Natural killer cell (primary cell): ENCODE measurements around the gene PHOX2B. TPM values are rescaled to one million over a fixed set of nuclear protein-coding genes. Genes with fewer than 3 reads are reported as not detected.

Experiments
- ATAC-seq, 3 donors: fragments of 150-1000 bp in 2 of 3; fragments of 200-7000 bp in 1 of 3; cut with Tn5 transposase; 1 replicate in 1 of 3; 2 replicates in 2 of 3; pipeline ENCODE4 v1.10.0; 2021; ENCODE audit warnings: mild to moderate bottlenecking in 2 of 3, moderate library complexity in 2 of 3
- DNase-seq, 2 donors: peaks; one replicate each; pipeline versions ENCODE4 v3.0.0 to v3.0.0-alpha.2; 2013 to 2021; ENCODE audit warnings: mixed read lengths in 1 of 2
- H3K27ac ChIP-seq: one replicate; pipeline ENCODE4 v1.5.1; 2013; ENCODE audit warnings: mild to moderate bottlenecking, low read length
- H3K27me3 ChIP-seq: one replicate; pipeline ENCODE4 v1.6.1; 2013; ENCODE audit warnings: low read length; ENCODE audit not compliant: control insufficient read depth, insufficient read depth
- H3K36me3 ChIP-seq: one replicate; pipeline ENCODE4 v1.6.1; 2013; ENCODE audit warnings: low read length; ENCODE audit not compliant: control insufficient read depth, insufficient read depth
- H3K4me1 ChIP-seq: one replicate; pipeline ENCODE4 v1.6.1; 2013; ENCODE audit warnings: low read length; ENCODE audit not compliant: control insufficient read depth, insufficient read depth
- H3K4me3 ChIP-seq: one replicate; pipeline ENCODE4 v1.5.1; 2013; ENCODE audit warnings: low read length
- H3K9me3 ChIP-seq: one replicate; pipeline ENCODE4 v1.6.1; 2013; ENCODE audit warnings: low read length; ENCODE audit not compliant: control insufficient read depth, insufficient read depth
- H3K27ac Mint-ChIP-seq, 2 donors: one replicate each; pipeline ENCODE4 v1.8.0; 2022; ENCODE audit warnings: mild to moderate bottlenecking in 2 of 2, mixed read lengths in 2 of 2, moderate library complexity in 1 of 2
- H3K27me3 Mint-ChIP-seq, 2 donors: one replicate each; pipeline ENCODE4 v1.8.0; 2022; ENCODE audit warnings: low read depth in 2 of 2, mixed read lengths in 2 of 2
- H3K36me3 Mint-ChIP-seq: one replicate; pipeline ENCODE4 v1.8.0; 2022; ENCODE audit warnings: mixed read lengths
- H3K4me1 Mint-ChIP-seq, 2 donors: one replicate each; pipeline ENCODE4 v1.8.0; 2022; ENCODE audit warnings: mixed read lengths in 2 of 2
- H3K4me3 Mint-ChIP-seq: one replicate; pipeline ENCODE4 v1.8.0; 2022; ENCODE audit warnings: mild to moderate bottlenecking, moderate library complexity, mixed read lengths
- H3K9me3 Mint-ChIP-seq, 2 donors: one replicate each; pipeline ENCODE4 v1.8.0; 2022; ENCODE audit warnings: mixed read lengths in 2 of 2
- CTCF ChIP-seq: fragments of 200-600 bp; IDR thresholded peaks from one replicate; pipeline ENCODE4 v1.8.0; 2022; ENCODE audit warnings: antibody characterized with exemption
- WGBS: methylation state at CpG from one replicate; pipeline ENCODE4 v1.1.7; 2013; ENCODE audit warnings: missing lambda C conversion rate; ENCODE audit not compliant: insufficient coverage; 5-methylcytosine and 5-hydroxymethylcytosine counted together
- intact Hi-C: fragments of 100-400 bp; cut with micrococcal nuclease; formaldehyde crosslinking; loops from one replicate; pipeline ENCODE4 v1.14.2; 2022
- total RNA-seq, 4 donors: library from RNA; stranded (reverse); fragments of 120-200 nt in 1 of 4; gene quantifications; one replicate each; pipeline versions ENCODE4 v1.2.3 to v1.2.4, GENCODE V29; 2013 to 2022

Gene PHOX2B
- total RNA-seq, 3 donors from 2014 or later (not counting 1 experiment from before 2014, with no cell fraction given) = not detected

GRCh38 chr4:41734371-41734770 is 14.2 kb downstream of the PHOX2B start:
- H3K27ac ChIP-seq = no peak overlapping the region
- H3K4me3 ChIP-seq = no peak overlapping the region
- DNase-seq = no peak
- Mint-ChIP-seq H3K27ac (no peak overlapping the region), H3K4me1 (no peaks in the 10 kb centered on the region), H3K9me3 (peaks cover 0 to 2% of the 10 kb centered on the region in 2 donors), H3K27me3 (peaks cover 0 to 4% of the 10 kb centered on the region in 2 donors), H3K36me3 (no peaks in the 10 kb centered on the region), H3K4me3 (no peak overlapping the region)
- WGBS = 83% methylated on average over 2 of the region's 3 CpGs
- no peaks in the 10 kb centered on the region for H3K9me3 ChIP-seq
- H3K36me3 ChIP-seq = no peaks in the 10 kb centered on the region
- no peaks in the 10 kb centered on the region for H3K27me3 ChIP-seq
- no peak for TF ChIP-seq CTCF
- ATAC-seq = no peak
- H3K4me1 ChIP-seq = no peaks in the 10 kb centered on the region
- intact Hi-C loops = no loop called here

- DNase-seq (no peak), ATAC-seq (no peak)
- Mint-ChIP-seq H3K4me3 (no peak overlapping the region), H3K27me3 (peaks cover 0 to 4% of the 10 kb centered on the region in 2 donors), H3K4me1 (no peaks in the 10 kb centered on the region), H3K27ac (no peak overlapping the region), H3K36me3 (no peaks in the 10 kb centered on the region), H3K9me3 (peaks cover 4% of the 10 kb centered on the region in 2 donors)
- no peak for TF ChIP-seq CTCF
- Histone ChIP-seq H3K4me3 (no peak overlapping the region), H3K4me1 (no peaks in the 10 kb centered on the region), H3K27ac (no peak overlapping the region), H3K36me3 (no peaks in the 10 kb centered on the region), H3K27me3 (no peaks in the 10 kb centered on the region), H3K9me3 (no peaks in the 10 kb centered on the region)
- 45% methylated on average over 12 of the region's 12 CpGs for WGBS
- intact Hi-C loops = no loop called here
These were observed 16.9 kb downstream of the PHOX2B start for GRCh38 chr4:41731569-41732126.

GRCh38 chr4:41728573-41728913 is 20.0 kb downstream of the PHOX2B start:
- Mint-ChIP-seq H3K9me3 (peaks cover 4 to 9% of the 10 kb centered on the region in 2 donors), H3K4me1 (no peaks in the 10 kb centered on the region), H3K36me3 (peaks cover 7% of the 10 kb centered on the region), H3K4me3 (no peak overlapping the region), H3K27ac (no peak overlapping the region), H3K27me3 (no peaks in the 10 kb centered on the region)
- H3K36me3 ChIP-seq = no peaks in the 10 kb centered on the region
- H3K4me3 ChIP-seq = no peak overlapping the region
- no peaks in the 10 kb centered on the region for H3K27me3 ChIP-seq
- intact Hi-C loops = no loop called here
- 93% methylated on average over 3 of the region's 3 CpGs for WGBS
- ATAC-seq = no peak
- DNase-seq = no peak
- TF ChIP-seq CTCF = no peak
- H3K27ac ChIP-seq = no peak overlapping the region
- no peaks in the 10 kb centered on the region for H3K4me1 ChIP-seq
- H3K9me3 ChIP-seq = no peaks in the 10 kb centered on the region
